ENCODE measurements around the gene OBSCN. TPM values are rescaled to one million over a fixed set of nuclear protein-coding genes. Genes with fewer than 3 reads are reported as not detected.
A peak's percentile ranks its signal among the peaks of the same experiment; 100 is the strongest.

Gene OBSCN
- total RNA-seq, 1 donor from 2014 or later: 25.7 TPM

GRCh38 chr1:228428412-228428811 is 220.6 kb downstream of the OBSCN start:
- Mint-ChIP-seq H3K27me3 (ENCODE audit: unreplicated experiment) (peaks cover 6% of the 10 kb centered on the region), H3K4me1 (ENCODE audit: low read depth, unreplicated experiment) (no peaks in the 10 kb centered on the region)

More at GRCh38 chr1:228428412-228428811, 220.6 kb downstream of the OBSCN start:
- Mint-ChIP-seq H3K9me3 (ENCODE audit: unreplicated experiment) (no peaks in the 10 kb centered on the region), H3K27ac (ENCODE audit: unreplicated experiment) (no peak overlapping the region), H3K36me3 (ENCODE audit: unreplicated experiment) (no peaks in the 10 kb centered on the region), H3K4me3 (ENCODE audit: unreplicated experiment) (no peak overlapping the region)
- TF ChIP-seq CTCF (IDR thresholded peaks at IDR 0.05; ENCODE audit: partially characterized antibody, unreplicated experiment): no peak
- DNase-seq: no peak

Small RNAs within 50 kb of the gene (microRNA-seq; reads per million reads assigned to microRNA genes)
- 1.5 reads per million, percentile 6 among the genes with 10 or more reads in this experiment for gene MIR6742 (ENCODE audit: unreplicated experiment)

Other genes starting within 250 kb of the OBSCN start
- gene WNT3A, start 201.0 kb upstream of the OBSCN start, total RNA-seq (ENCODE audit: unreplicated experiment): not detected
- 222 TPM for gene ARF1, start 125.3 kb upstream of the OBSCN start, total RNA-seq (ENCODE audit: unreplicated experiment)
- gene C1orf35, start 104.7 kb upstream of the OBSCN start, total RNA-seq (ENCODE audit: unreplicated experiment): 21.9 TPM
- 61.5 TPM for gene MRPL55, start 98.7 kb upstream of the OBSCN start, total RNA-seq (ENCODE audit: unreplicated experiment)
- gene GUK1, start 67.8 kb upstream of the OBSCN start, total RNA-seq (ENCODE audit: unreplicated experiment): 128 TPM
- gene GJC2, start 58.1 kb upstream of the OBSCN start, total RNA-seq (ENCODE audit: unreplicated experiment): 3.0 TPM
- gene IBA57, start 42.2 kb upstream of the OBSCN start, total RNA-seq (ENCODE audit: unreplicated experiment): 7.7 TPM
- 41.0 TPM for gene TRIM11, start 198.8 kb downstream of the OBSCN start, total RNA-seq (ENCODE audit: unreplicated experiment)
- not detected for gene TRIM17, start 208.8 kb downstream of the OBSCN start, total RNA-seq (ENCODE audit: unreplicated experiment)

Data from glutamatergic neuron (in vitro differentiated cells).